Right lung (tissue), 5 donors: Measurements from ENCODE around the gene OPHN1. TPM values are rescaled to one million over a fixed set of nuclear protein-coding genes. Genes with fewer than 3 reads are reported as not detected.
"Not testable (repeated sequence)": the region's sequence is repeated elsewhere in the genome, so short reads cannot be mapped to it uniquely, and the experiment has no call there.

Experiments
- DNase-seq, 2 donors: peaks; one replicate each; pipeline ENCODE4 v3.0.0-alpha.2; 2013
- polyA plus RNA-seq, 5 donors: library from polyadenylated mRNA; unstranded; fragments of 120-200 nt; gene quantifications; one replicate each; pipeline versions ENCODE4 v1.2.1 to v1.2.3, GENCODE V29; 2013; ENCODE audit warnings: inconsistent platforms in 1 of 5, low replicate concordance in 1 of 5; ENCODE audit not compliant: insufficient read length in 5 of 5, insufficient read depth in 1 of 5

Gene OPHN1
- polyA plus RNA-seq, 5 donors, result 7.3 to 11.5 (median 10.1) TPM

- no peak for DNase-seq
Observed at GRCh38 chrX:68428431-68428830, 4.9 kb downstream of the OPHN1 start.

- no peak for DNase-seq
Observed at GRCh38 chrX:68424719-68425118, 8.6 kb downstream of the OPHN1 start.

- no peak for DNase-seq
Observed at GRCh38 chrX:68422478-68422877, 10.8 kb downstream of the OPHN1 start.

- DNase-seq, result no peak
Observed at GRCh38 chrX:68421636-68422035, 11.7 kb downstream of the OPHN1 start.

- DNase-seq, result no peak
Observed at GRCh38 chrX:68420559-68420958, 12.7 kb downstream of the OPHN1 start.

- DNase-seq, result no peak
Observed at GRCh38 chrX:68419975-68420374, 13.3 kb downstream of the OPHN1 start.

- DNase-seq, result no peak
Observed at GRCh38 chrX:68417651-68418050, 15.6 kb downstream of the OPHN1 start.

GRCh38 chrX:68416592-68416991 is 16.7 kb downstream of the OPHN1 start:
- no peak for DNase-seq

GRCh38 chrX:68415316-68415715 is 18.0 kb downstream of the OPHN1 start:
- DNase-seq, result no peak

- DNase-seq, result no peak
Observed at GRCh38 chrX:68413254-68413653, 20.0 kb downstream of the OPHN1 start.

GRCh38 chrX:68411729-68412128 is 21.6 kb downstream of the OPHN1 start:
- no peak for DNase-seq

- no peak for DNase-seq
Observed at GRCh38 chrX:68409194-68409593, 24.1 kb downstream of the OPHN1 start.

- DNase-seq, result no peak
Observed at GRCh38 chrX:68403522-68403921, 29.8 kb downstream of the OPHN1 start.

GRCh38 chrX:68403038-68403437 is 30.3 kb downstream of the OPHN1 start:
- no peak for DNase-seq

- DNase-seq, result no peak
Observed at GRCh38 chrX:68402094-68402493, 31.2 kb downstream of the OPHN1 start.

- no peak for DNase-seq
Observed at GRCh38 chrX:68398291-68398690, 35.0 kb downstream of the OPHN1 start.

GRCh38 chrX:68396953-68397352 is 36.3 kb downstream of the OPHN1 start:
- DNase-seq, result peak; percentile 50 to 55

- not testable (repeated sequence) for DNase-seq
Observed at GRCh38 chrX:68389419-68389960, 43.8 kb downstream of the OPHN1 start.

- DNase-seq, result no peak
Observed at GRCh38 chrX:68387776-68388175, 45.5 kb downstream of the OPHN1 start.

GRCh38 chrX:68383540-68383939 is 49.8 kb downstream of the OPHN1 start:
- no peak for DNase-seq

- DNase-seq, result not testable (repeated sequence)
Observed at GRCh38 chrX:68377579-68377978, 55.7 kb downstream of the OPHN1 start.

- no peak for DNase-seq
Observed at GRCh38 chrX:68376373-68376772, 56.9 kb downstream of the OPHN1 start.

- DNase-seq, result no peak
Observed at GRCh38 chrX:68375803-68376202, 57.5 kb downstream of the OPHN1 start.

GRCh38 chrX:68372665-68373064 is 60.6 kb downstream of the OPHN1 start:
- DNase-seq, result no peak

GRCh38 chrX:68369559-68369958 is 63.7 kb downstream of the OPHN1 start:
- no peak for DNase-seq
